HepG2 (cell line): Measurements from ENCODE around the gene DSTYK.

Experiments
- CTCF ChIP-seq: sonication (generic); formaldehyde crosslinking; IDR thresholded peaks from 2 replicates; pipeline ENCODE4 v1.5.0; 2020; ENCODE audit warnings: mild to moderate bottlenecking, missing genetic modification reagents, moderate library complexity
- KAT2B ChIP-seq: fragments of 150-350 bp; IDR thresholded peaks from 2 replicates; pipeline ENCODE4 v1.6.1; 2014; ENCODE audit warnings: low read depth, low read length, borderline replicate concordance
- POLR2A ChIP-seq, 2 experiments: IDR thresholded peaks; 2 replicates each; pipeline ENCODE4 v1.6.1; 2011; ENCODE audit warnings: low read depth in 2 of 2, low read length in 2 of 2, mild to moderate bottlenecking in 1 of 2, moderate library complexity in 1 of 2; ENCODE audit not compliant: insufficient read depth in 1 of 2
- ZNF776 ChIP-seq: sonication (generic); formaldehyde crosslinking; IDR thresholded peaks from 2 replicates; pipeline ENCODE4 v1.4.0; 2020; ENCODE audit warnings: mild to moderate bottlenecking, missing genetic modification reagents
- ZZZ3 ChIP-seq: sonication (generic); formaldehyde crosslinking; IDR thresholded peaks from 2 replicates; pipeline ENCODE4 v1.4.0; 2020; ENCODE audit warnings: missing genetic modification reagents, mild to moderate bottlenecking, borderline replicate concordance
- TF ChIP-seq, protein P1 (sequence below): sonication (generic); formaldehyde crosslinking; IDR thresholded peaks from 2 replicates; pipeline ENCODE4 v1.4.0; 2020; ENCODE audit warnings: missing genetic modification reagents

DNA sequence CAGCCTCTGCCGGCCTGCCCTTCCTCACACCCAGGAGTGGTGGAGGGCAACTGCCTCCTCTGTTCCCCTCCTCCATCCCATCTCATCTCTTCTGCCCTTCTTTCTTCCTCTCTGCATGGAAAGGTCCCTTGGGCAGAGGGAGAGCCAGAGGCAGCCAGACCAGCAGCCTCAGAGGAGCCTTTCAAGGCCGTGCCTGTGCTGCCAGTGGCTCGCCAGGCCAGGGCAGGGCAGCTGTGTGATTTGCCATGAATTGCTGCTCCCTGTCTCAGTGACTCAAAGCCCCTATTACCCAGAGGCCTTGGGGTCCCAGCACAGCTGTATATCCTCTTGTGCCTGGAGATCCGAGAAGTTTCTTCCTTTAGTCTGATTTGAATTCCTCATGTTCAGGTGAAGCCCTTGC lies 38.1 kb upstream of the DSTYK start:
- no peak for TF ChIP-seq CTCF
- TF ChIP-seq KAT2B: no peak
- TF ChIP-seq, protein P1, sequence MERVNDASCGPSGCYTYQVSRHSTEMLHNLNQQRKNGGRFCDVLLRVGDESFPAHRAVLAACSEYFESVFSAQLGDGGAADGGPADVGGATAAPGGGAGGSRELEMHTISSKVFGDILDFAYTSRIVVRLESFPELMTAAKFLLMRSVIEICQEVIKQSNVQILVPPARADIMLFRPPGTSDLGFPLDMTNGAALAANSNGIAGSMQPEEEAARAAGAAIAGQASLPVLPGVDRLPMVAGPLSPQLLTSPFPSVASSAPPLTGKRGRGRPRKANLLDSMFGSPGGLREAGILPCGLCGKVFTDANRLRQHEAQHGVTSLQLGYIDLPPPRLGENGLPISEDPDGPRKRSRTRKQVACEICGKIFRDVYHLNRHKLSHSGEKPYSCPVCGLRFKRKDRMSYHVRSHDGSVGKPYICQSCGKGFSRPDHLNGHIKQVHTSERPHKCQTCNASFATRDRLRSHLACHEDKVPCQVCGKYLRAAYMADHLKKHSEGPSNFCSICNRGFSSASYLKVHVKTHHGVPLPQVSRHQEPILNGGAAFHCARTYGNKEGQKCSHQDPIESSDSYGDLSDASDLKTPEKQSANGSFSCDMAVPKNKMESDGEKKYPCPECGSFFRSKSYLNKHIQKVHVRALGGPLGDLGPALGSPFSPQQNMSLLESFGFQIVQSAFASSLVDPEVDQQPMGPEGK (CRISPR knock-in tag): no peak
- no peak for TF ChIP-seq ZZZ3 (CRISPR knock-in tag)
- TF ChIP-seq ZNF776: no peak
- no peak for TF ChIP-seq POLR2A (IDR thresholded peaks at IDR 0.05; ENCODE audit: insufficient read depth in 1 of 2, low read depth in 2 of 2, low read length in 2 of 2)
